COLO668 (cell line): ENCODE data around the gene NCLN.

Source experiments
- DNase-seq: peaks from one replicate; lab custom pipeline; 2025; ENCODE audit not compliant: unreplicated experiment; lab: John Stamatoyannopoulos, UW

The NCLN gene

GRCh38 chr19:3253270-3253669 is 67.5 kb downstream of the NCLN start:
- no peak for DNase-seq

- no peak for DNase-seq
Observed at GRCh38 chr19:3254520-3254919, 68.8 kb downstream of the NCLN start.

GRCh38 chr19:3257071-3257470 is 71.3 kb downstream of the NCLN start:
- no peak for DNase-seq
